GM18907 (cell line): ENCODE results near the gene CSTF1.

ENCODE experiments used
- ATAC-seq: cut with Tn5 transposase; IDR thresholded peaks from one replicate; pipeline ENCODE4 v1.9.1; 2021; ENCODE audit warnings: mild to moderate bottlenecking, moderate library complexity; ENCODE audit not compliant: unreplicated experiment

The CSTF1 gene

DNA sequence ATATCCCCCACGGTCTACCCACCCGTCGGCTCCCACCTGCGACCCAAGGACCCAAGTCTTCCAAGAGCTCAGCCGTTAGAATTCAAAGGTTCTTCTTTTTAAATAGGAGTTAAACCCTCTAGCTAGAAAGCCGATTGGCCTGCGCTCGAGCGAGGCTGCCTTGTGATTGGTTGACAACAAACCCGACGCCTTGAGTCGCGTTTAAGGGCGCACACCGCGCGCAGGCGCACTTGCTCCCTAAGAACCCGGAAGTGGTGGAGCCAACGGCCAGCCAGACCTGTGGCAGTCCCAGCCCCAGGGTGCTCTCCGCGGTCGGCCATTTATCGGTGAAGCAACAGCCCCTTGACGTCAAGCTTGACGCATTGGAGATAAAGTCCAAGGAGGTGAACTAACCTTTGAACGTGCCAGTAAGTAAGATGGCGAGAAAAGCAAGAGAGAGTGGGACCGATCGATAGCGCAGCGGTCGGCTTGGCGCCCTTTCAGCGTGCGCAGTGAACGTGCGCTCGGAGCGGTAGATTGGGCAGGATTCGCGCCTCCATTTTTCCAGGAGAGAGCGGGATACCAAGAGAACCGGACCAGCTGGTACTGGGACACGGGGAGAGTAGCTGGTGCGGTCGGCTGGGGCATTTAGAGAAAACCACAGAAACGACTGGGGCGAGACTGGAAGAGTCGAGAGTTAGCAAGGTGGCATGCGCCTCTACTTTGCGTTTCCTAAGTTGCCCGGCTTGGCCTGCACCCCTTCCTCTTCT, at the start of gene CSTF1, which contains the start of gene AURKA:
TSS of gene CSTF1 (plus strand) at position 514 of the 749 bp plus-strand sequence. CDS start 2,908 bp downstream, outside the sequence.
TSS of gene AURKA (minus strand) at position 84 of the 749 bp plus-strand sequence. CDS start 4,018 bp downstream, outside the sequence.
- peak; percentile 95 for ATAC-seq

- ATAC-seq: no peak
These were observed 49.7 kb upstream of the CSTF1 start for GRCh38 chr20:56342783-56343182.

GRCh38 chr20:56343861-56344381, 48.5 kb upstream of the CSTF1 start:
- ATAC-seq: peak; percentile 71

DNA sequence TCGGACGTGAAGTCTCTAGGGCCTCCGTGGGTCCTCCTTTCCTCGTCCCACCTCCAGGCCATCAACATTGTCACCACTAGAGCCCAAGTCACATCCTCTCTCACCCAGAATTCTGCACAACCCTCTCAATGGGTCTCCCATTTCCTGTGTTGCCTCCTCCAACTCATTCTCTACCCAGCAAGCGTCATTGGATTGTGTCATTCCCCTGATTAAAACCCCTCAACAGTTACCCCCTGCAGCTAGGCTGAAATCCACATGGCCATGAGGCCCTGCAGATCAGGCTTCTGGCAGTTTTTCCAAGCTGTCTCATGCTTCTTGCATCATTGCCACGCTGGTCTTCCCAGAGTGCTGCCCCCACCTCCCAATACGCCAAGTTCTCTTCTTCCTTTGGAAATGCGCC, 46.5 kb upstream of the CSTF1 start:
- no peak for ATAC-seq

DNA sequence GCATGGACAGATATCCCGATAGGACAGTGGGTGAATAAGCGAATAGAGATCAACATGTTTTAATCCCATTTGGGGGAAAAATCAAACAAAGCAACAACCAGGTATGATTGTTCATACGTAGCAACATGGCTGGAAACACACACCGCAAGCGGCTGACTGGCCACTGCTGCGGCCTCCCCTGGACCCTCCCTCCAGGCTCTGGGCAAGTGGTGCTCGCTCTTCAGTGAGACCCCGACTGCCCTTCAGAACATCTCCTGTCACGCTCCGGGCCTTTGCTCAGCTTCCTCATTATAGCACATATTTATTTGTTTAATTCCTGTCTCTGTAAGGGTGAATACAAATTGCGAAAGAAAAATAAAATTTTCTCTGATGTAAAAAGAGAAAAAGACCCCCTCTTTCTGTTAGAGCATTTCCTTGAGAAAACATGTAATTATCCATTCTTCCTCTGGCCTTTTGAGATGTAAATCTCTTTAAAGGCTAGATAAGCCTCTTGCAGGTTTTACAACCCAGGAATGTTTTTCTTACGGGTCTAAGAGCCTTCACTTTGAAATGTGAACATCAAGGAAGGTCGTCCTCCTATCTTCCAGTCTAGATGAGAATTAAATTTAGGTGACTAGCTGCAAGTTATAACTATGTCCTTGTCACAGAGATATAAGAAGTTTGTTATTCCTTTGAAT, 44.7 kb upstream of the CSTF1 start:
- no peak for ATAC-seq

- ATAC-seq: no peak
These were observed 44.1 kb upstream of the CSTF1 start for GRCh38 chr20:56348305-56348693.

GRCh38 chr20:56348746-56349145, 43.7 kb upstream of the CSTF1 start:
- no peak for ATAC-seq

GRCh38 chr20:56350842-56351241, 41.6 kb upstream of the CSTF1 start:
- no peak for ATAC-seq

DNA sequence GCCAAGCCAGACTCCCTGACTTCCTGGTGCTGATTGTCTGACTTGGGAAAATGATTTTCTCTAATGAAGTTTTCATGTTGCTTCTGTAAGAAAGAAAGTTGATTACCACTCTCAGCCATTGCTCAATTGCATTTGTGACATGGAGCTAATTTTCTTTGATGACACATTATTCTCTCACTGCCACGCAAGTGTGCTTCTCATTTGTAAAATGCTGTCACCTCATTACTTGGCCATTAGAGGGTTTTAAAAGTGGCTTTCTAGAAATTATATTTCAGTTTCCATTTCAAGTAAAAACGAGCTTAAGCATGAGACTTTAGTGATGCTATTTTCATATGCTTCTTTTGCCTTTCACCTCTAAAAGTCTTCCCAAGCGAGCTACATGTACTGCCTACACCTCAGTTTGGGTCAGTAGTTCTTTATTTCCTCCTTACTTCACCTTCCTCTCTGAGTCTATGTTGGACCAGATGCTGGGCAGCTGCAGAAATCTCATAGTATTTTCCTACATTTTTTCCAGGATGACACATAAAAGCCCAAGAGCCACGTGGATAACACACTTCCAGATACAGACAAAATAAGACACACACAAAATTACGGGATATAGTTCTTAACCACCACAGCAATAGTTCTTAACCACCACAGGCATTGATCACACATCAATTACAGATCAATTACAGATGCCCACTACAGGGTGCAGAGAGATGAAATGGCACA, 39.9 kb upstream of the CSTF1 start:
- ATAC-seq: no peak

DNA sequence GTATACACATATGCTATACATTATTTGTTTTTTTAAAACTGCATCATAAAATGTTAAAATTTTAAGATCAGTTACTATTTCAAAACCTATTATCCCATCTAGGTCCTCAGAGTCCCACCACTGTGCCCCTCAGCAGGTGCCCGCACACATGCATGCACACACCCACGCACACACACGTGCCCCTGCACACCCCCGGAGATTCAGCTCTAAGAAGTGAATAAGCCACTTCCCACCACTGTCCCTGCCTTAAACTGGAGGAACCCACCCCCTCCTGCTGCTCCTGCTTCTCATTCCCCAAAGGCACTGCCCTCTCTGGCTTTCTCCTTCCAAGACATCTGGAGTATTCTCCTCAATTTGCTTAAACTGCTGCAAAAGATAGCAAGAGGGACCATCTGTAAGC, 39.1 kb upstream of the CSTF1 start:
- ATAC-seq: no peak

- ATAC-seq: no peak
These were observed 34.4 kb upstream of the CSTF1 start for GRCh38 chr20:56358070-56358469.

DNA sequence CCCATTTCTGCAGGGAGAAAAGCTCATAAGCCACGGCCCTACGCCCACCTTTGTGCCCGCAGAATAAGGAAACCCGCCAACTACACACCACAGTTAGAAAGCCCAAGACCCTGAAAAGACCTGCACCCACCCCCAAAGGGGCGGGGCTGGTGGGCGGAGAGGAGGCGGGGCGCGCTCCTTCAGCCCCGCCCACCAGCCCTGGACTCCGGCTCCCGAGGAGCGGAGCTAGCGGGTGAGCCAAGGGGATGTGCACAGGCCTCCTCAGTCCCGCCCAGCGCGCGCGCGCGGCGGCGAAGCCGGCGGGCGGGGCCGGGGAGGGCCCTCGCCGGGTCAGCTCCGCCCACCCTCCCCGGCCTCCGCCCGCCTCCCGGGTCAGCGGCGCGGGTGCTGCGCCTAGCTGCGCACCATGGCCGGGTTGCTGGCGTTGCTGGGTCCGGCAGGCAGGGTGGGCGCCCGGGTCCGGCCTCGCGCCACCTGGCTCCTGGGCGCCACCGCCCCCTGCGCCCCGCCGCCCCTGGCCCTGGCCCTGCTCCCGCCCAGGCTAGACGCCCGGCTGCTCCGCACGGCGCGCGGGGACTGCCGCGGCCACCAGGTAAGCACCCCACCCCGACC, 33.7 kb upstream of the CSTF1 start, which contains the start of gene FAM210B:
TSS of gene FAM210B (plus strand) at position 375 of the 612 bp plus-strand sequence. CDS start at position 407, 32 bp downstream.
- peak; percentile 95 for ATAC-seq

GRCh38 chr20:56359212-56360132, 33.0 kb upstream of the CSTF1 start:
- ATAC-seq: peak; percentile 40

- ATAC-seq: no peak
These were observed 32.1 kb upstream of the CSTF1 start for GRCh38 chr20:56360133-56360907.

- no peak for ATAC-seq
These were observed 31.6 kb upstream of the CSTF1 start for GRCh38 chr20:56360908-56361205.

GRCh38 chr20:56361900-56362299, 30.5 kb upstream of the CSTF1 start:
- no peak for ATAC-seq

DNA sequence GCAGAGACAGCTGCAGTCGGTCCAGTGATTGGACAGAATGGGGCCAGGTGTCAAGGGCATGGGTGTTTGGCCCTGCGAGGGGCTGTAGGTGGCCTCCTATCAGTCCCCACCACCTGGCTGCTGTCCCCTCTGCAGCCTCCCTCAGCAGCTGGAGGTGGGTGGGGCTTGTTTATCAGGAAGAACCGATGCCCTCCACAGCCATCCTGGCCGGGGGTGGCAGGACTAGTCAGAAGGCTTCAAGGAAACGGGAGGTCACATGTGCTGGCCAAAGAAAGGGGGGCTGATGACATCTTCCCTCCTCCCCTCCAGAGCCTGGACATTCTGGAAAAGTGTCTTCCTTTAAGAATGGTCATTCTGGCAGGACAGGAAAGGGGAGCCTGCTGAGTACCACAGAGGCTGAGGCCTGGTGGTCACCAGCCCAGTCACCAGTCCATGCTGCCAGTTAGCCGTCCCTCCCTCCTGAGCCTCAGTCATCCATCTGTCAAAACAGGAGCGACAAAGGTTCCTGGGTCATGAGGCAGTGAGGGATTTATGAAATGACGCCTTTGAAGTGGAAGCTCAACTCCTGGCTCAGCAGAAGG, 29.5 kb upstream of the CSTF1 start:
- no peak for ATAC-seq

- no peak for ATAC-seq
These were observed 29.0 kb upstream of the CSTF1 start for GRCh38 chr20:56363491-56363890.
